GM20000 (cell line): ENCODE measurements around the gene SH3RF2.

ENCODE experiments used
- DNase-seq: peaks from one replicate; pipeline ENCODE4 v3.0.0; 2012; ENCODE audit warnings: low spot score
- TF ChIP-seq, protein P1 (sequence below): IDR thresholded peaks from 2 replicates; pipeline ENCODE4 v1.5.1; 2012; ENCODE audit warnings: mild to moderate bottlenecking, control low read depth; ENCODE audit errors: extremely low read depth, missing control alignments

Gene SH3RF2

DNA sequence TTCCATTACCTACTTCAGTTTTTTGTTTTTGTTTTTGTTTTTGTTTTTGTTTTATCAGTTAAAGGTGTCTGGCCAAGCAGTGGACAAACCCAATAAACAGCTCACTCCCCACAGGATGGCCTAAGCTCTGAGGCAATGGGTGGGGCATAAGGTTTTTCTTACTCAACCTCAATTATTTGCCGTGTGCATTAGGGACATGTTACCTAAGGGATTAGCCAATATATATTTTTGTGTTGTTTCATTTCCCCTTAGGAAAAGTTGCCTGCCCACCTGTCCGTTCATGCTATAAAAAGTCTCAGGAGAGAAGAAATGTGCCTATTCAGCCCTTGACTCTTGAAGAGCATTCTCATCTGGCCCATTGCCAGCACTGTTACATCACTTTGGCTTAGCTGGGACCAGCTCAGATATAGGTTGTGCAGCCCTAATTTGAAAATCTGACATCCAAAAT, 7.3 kb downstream of the SH3RF2 start:
- DNase-seq = no peak
- TF ChIP-seq, protein P1, sequence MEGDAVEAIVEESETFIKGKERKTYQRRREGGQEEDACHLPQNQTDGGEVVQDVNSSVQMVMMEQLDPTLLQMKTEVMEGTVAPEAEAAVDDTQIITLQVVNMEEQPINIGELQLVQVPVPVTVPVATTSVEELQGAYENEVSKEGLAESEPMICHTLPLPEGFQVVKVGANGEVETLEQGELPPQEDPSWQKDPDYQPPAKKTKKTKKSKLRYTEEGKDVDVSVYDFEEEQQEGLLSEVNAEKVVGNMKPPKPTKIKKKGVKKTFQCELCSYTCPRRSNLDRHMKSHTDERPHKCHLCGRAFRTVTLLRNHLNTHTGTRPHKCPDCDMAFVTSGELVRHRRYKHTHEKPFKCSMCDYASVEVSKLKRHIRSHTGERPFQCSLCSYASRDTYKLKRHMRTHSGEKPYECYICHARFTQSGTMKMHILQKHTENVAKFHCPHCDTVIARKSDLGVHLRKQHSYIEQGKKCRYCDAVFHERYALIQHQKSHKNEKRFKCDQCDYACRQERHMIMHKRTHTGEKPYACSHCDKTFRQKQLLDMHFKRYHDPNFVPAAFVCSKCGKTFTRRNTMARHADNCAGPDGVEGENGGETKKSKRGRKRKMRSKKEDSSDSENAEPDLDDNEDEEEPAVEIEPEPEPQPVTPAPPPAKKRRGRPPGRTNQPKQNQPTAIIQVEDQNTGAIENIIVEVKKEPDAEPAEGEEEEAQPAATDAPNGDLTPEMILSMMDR = no peak

- no peak for DNase-seq
- TF ChIP-seq, protein P1 = no peak
Measured at GRCh38 chr5:145944328-145944727, 8.0 kb downstream of the SH3RF2 start.

GRCh38 chr5:145945620-145946111, 9.3 kb downstream of the SH3RF2 start:
- DNase-seq = no peak
- TF ChIP-seq, protein P1 = no peak

GRCh38 chr5:145946112-145946861, 9.9 kb downstream of the SH3RF2 start:
- peak; percentile 12 for DNase-seq
- TF ChIP-seq, protein P1 = no peak

DNA sequence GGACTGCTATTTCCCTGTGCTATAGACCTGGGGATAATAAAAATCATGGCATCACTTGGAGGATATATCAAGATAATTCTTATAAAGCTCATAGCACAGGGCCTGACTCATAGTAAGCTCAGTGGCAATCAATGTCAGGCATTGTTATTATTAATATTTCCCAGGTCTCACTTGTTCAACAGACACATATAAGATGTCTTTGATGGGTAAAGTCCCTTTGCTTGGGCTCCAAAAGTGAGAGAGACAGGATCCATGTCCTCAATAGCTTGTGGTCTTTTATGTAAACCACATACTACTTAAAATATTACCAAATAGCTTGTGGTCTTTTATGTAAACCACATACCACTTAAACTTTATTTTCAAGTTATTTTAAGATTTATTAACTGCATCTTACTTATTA, 11.2 kb downstream of the SH3RF2 start:
- TF ChIP-seq, protein P1 = no peak
- DNase-seq = no peak

DNA sequence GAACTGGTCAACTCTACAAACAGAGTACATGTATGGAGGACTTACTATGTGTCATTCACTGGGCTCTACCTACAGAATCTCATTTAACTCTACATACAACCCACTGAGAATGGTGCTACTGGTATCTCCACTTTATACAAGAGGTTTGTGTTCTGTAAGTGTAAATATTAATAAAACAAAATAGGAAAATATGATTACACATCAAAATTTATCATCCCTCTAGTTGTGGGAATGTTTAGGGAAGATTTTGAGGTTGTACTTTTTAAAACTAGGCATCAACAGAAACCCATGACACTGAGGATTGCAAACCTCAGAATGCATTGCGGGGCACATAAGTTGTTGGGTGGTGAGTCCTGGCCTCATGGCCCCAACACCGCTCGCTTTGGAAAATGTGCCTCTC, 11.7 kb downstream of the SH3RF2 start:
- no peak for DNase-seq
- TF ChIP-seq, protein P1 = no peak

DNA sequence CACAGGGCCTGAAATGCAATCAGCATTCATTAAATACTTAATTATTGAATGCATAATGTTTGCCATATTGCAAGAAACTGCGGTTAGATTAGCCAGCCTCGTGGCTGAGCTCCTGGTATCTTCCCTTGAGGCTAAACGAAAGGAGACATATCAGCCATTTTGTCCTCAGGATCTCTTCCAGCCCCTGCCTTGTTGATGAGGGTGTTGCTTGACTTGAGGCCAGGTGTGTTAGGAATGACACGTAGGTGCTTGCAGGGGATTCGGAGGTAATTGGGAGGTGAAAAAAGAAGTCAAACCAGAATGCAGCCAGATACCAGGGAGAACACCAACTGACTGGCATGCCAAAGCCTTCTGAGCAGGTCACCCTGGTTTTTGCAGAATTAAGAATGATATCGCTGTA, 12.5 kb downstream of the SH3RF2 start:
- TF ChIP-seq, protein P1 = no peak
- DNase-seq = no peak
